ENCODE data around the gene PI4KB.

- TF ChIP-seq PATZ1 (CRISPR knock-in tag; IDR thresholded peaks at IDR 0.05; ENCODE audit: borderline replicate concordance) (no peak), ZFP30 (CRISPR knock-in tag; IDR thresholded peaks at IDR 0.05) (no peak), POU6F1 (CRISPR knock-in tag; IDR thresholded peaks at IDR 0.05; ENCODE audit: borderline replicate concordance, low read depth) (no peak), ISL1 (CRISPR knock-in tag; IDR thresholded peaks at IDR 0.05) (no peak), ARNTL (CRISPR knock-in tag; IDR thresholded peaks at IDR 0.05; ENCODE audit: borderline replicate concordance, low read depth) (no peak)
Measured at GRCh38 chr1:151371370-151372057, 44.3 kb upstream of the PI4KB start.
